Endothelial cell of umbilical vein (primary cell): Measurements from ENCODE around the gene DALRD3. TPM values are rescaled to one million over a fixed set of nuclear protein-coding genes. Genes with fewer than 3 reads are reported as not detected.

ENCODE experiments used
- BruUV-seq: library from RNA; stranded (reverse); fragments of 400-500 nt; replicated peaks from 2 replicates; lab custom pipeline; 2021; lab: Mats Ljungman, UMichigan
- CTCF ChIA-PET: fragments of 300-600, 350-600 bp; sonication (Branson Sonifier 250); formaldehyde crosslinking; loops from one replicate; lab custom pipeline; 2021; ENCODE audit warnings: antibody characterized with exemption, inconsistent platforms; lab: Charles Lee
- POLR2A ChIA-PET: fragments of 300-600, 350-600 bp; sonication (Branson Sonifier 250); formaldehyde crosslinking; loops from one replicate; lab custom pipeline; 2021; ENCODE audit warnings: antibody characterized with exemption, inconsistent platforms; lab: Charles Lee
- DNase-seq: peaks from one replicate; pipeline ENCODE4 v3.0.0-alpha.2; 2011; ENCODE audit warnings: low read depth, low spot score
- FAIRE-seq: peaks from 2 replicates; lab custom pipeline; 2011; peaks lifted over from hg19 to GRCh38; lab: Jason Lieb, UNC
- H2AFZ ChIP-seq: 2 replicates; pipeline ENCODE4 v1.6.0; 2012; ENCODE audit warnings: low read depth, low read length, control low read depth, inconsistent platforms
- H3K27ac ChIP-seq: 2 replicates; pipeline ENCODE4 v1.5.1; 2011; ENCODE audit warnings: low read depth, mild to moderate bottlenecking, control low read depth, low read length, moderate library complexity; ENCODE audit not compliant: insufficient read depth
- H3K27me3 ChIP-seq, 2 experiments: 2 replicates each; pipeline versions ENCODE4 v1.6.0 to v1.6.1; 2011; ENCODE audit warnings: low read length in 2 of 2, mixed read lengths in 1 of 2; ENCODE audit not compliant: control insufficient read depth in 2 of 2, insufficient read depth in 2 of 2
- H3K36me3 ChIP-seq, 2 experiments: 2 replicates in 1 of 2; 3 replicates in 1 of 2; pipeline ENCODE4 v1.5.1; 2011; ENCODE audit warnings: low read length in 2 of 2, mild to moderate bottlenecking in 1 of 2, moderate library complexity in 1 of 2; ENCODE audit not compliant: control insufficient read depth in 2 of 2, insufficient read depth in 2 of 2; ENCODE audit errors: extremely low read depth in 1 of 2
- H3K4me1 ChIP-seq: 3 replicates; pipeline ENCODE4 v1.5.1; 2011; ENCODE audit warnings: mild to moderate bottlenecking, low read length; ENCODE audit not compliant: control insufficient read depth, insufficient read depth; ENCODE audit errors: extremely low read depth
- H3K4me2 ChIP-seq: 2 replicates; pipeline ENCODE4 v1.6.1; 2011; ENCODE audit warnings: low read length, control low read depth, mixed read lengths; ENCODE audit not compliant: insufficient read depth
- H3K4me3 ChIP-seq, 3 experiments: fragments of 200-600 bp in 1 of 3; sonication (generic), shearing (Covaris generic) in 1 of 3; replicated peaks in 1 of 3; 2 replicates each; pipeline ENCODE4 v1.5.1; 2011 to 2016; ENCODE audit warnings: control low read depth in 3 of 3, low read length in 3 of 3, mild to moderate bottlenecking in 2 of 3, inconsistent platforms in 1 of 3, low read depth in 1 of 3, moderate library complexity in 1 of 3; ENCODE audit not compliant: insufficient read depth in 1 of 3
- H3K79me2 ChIP-seq: 2 replicates; pipeline ENCODE4 v1.6.0; 2012; ENCODE audit warnings: low read length, inconsistent platforms; ENCODE audit not compliant: control insufficient read depth, insufficient read depth
- H3K9ac ChIP-seq: replicated peaks from 2 replicates; pipeline ENCODE3; 2011; ENCODE audit warnings: low read length, control low read depth; ENCODE audit not compliant: insufficient read depth; ENCODE audit errors: extremely low read depth
- H3K9me1 ChIP-seq: replicated peaks from 3 replicates; pipeline ENCODE4 v1.6.0; 2011; ENCODE audit warnings: mild to moderate bottlenecking, low read length; ENCODE audit not compliant: control insufficient read depth, insufficient read depth; ENCODE audit errors: extremely low read depth
- H3K9me3 ChIP-seq: replicated peaks from 2 replicates; pipeline ENCODE4 v1.5.1; 2012; ENCODE audit warnings: low read length, inconsistent platforms; ENCODE audit not compliant: control insufficient read depth, insufficient read depth
- H4K20me1 ChIP-seq: replicated peaks from 2 replicates; pipeline ENCODE3; 2011; ENCODE audit warnings: mild to moderate bottlenecking, low read length; ENCODE audit not compliant: control insufficient read depth, insufficient read depth; ENCODE audit errors: extremely low read depth
- FOS ChIP-seq: IDR thresholded peaks from 2 replicates; pipeline ENCODE4 v1.6.1; 2011; ENCODE audit warnings: mild to moderate bottlenecking, low read length, moderate library complexity, borderline replicate concordance; ENCODE audit not compliant: insufficient read depth
- GATA2 ChIP-seq: IDR thresholded peaks from 2 replicates; pipeline ENCODE4 v1.7.0; 2011; ENCODE audit warnings: low read depth, mild to moderate bottlenecking, moderate library complexity, mixed read lengths, low read length; ENCODE audit not compliant: insufficient read length, insufficient read depth
- JUN ChIP-seq: IDR thresholded peaks from 2 replicates; pipeline ENCODE4 v1.6.1; 2011; ENCODE audit warnings: borderline replicate concordance, low read depth; ENCODE audit not compliant: insufficient read length, insufficient read depth
- MAX ChIP-seq: IDR thresholded peaks from 2 replicates; pipeline ENCODE4 v1.6.1; 2011; ENCODE audit not compliant: insufficient read depth, insufficient read length
- MYC ChIP-seq: IDR thresholded peaks from one replicate; pipeline ENCODE4 v1.6.1; 2011; ENCODE audit warnings: mild to moderate bottlenecking, low read depth, low read length
- POLR2A ChIP-seq: IDR thresholded peaks from 2 replicates; pipeline ENCODE4 v1.6.1; 2012; ENCODE audit warnings: low read depth, mild to moderate bottlenecking, control low read depth, low read length
- POLR2AphosphoS5 ChIP-seq: IDR thresholded peaks from 2 replicates; pipeline ENCODE4 v1.6.1; 2012; ENCODE audit warnings: low read depth, mild to moderate bottlenecking, control low read depth, low read length, moderate library complexity; ENCODE audit not compliant: insufficient read depth
- dilution Hi-C: fragments of 300-500 bp; cut with MboI; formaldehyde crosslinking; loops from one replicate; pipeline ENCODE4 v1.15.0; 2019; ENCODE audit warnings: low sequenced_read_pairs; ENCODE audit not compliant: extremely low pct_ligation_motif_present
- intact Hi-C: fragments of 100-400 bp; cut with micrococcal nuclease; formaldehyde crosslinking; loops from one replicate; pipeline ENCODE4 v1.10.0; 2022
- polyA plus RNA-seq, 4 experiments: library from polyadenylated mRNA; depleted of rRNA in 3 of 4; stranded (reverse) in 3 of 4; unstranded in 1 of 4; fragments of >200 nt; gene quantifications; 2 replicates each; pipeline versions ENCODE4 v1.2.1 to v1.2.3, GENCODE V29; 2011 to 2012; ENCODE audit warnings: missing spikeins in 1 of 4
- total RNA-seq: library from RNA; stranded (reverse); gene quantifications from 2 replicates; pipeline ENCODE4 v1.2.3, GENCODE V29; 2021

DALRD3 gene
- total and polyA plus RNA-seq, 2 donors (not counting 3 experiments of a cell fraction or from before 2014, with no cell fraction given) = 22.7 to 60.8 TPM

GRCh38 chr3:49025793-49026520 lies 7.6 kb upstream of the DALRD3 start:
- H3K9me1 ChIP-seq = no peaks in the 10 kb centered on the region
- no TSS peak for BruUV-seq
- no peak overlapping the region for H3K4me2 ChIP-seq
- no peaks in the 10 kb centered on the region for H4K20me1 ChIP-seq
- intact Hi-C loops (no loop called here), dilution Hi-C loops (no loop called here)
- H3K9me3 ChIP-seq = no peaks in the 10 kb centered on the region
- FAIRE-seq = no peak
- no peak overlapping the region for H3K9ac ChIP-seq
- no peak for TF ChIP-seq POLR2A
- no peak for TF ChIP-seq MYC
- TF ChIP-seq JUN = no peak
- no peak for TF ChIP-seq POLR2AphosphoS5
- TF ChIP-seq FOS = no peak
- no peak for TF ChIP-seq GATA2
- no peak for TF ChIP-seq MAX
- H3K36me3 ChIP-seq = peaks cover 13 to 32% of the 10 kb centered on the region in 2 experiments
- CTCF ChIA-PET = interaction anchor here (2.0 kb wide), 1 partner anchor 38 kb away, joined by 6 read pairs; no protein-coding TSS in a partner anchor
- no peak overlapping the region for H3K4me3 ChIP-seq
- H3K27me3 ChIP-seq = no peaks in the 10 kb centered on the region
- POLR2A ChIA-PET = interaction anchor here (2.4 kb wide), 1 partner anchor 19 kb away, joined by 10 read pairs; the partner anchor contains the start of gene WDR6
- peaks cover 46% of the 10 kb centered on the region for H3K79me2 ChIP-seq
- no peak overlapping the region for H3K27ac ChIP-seq
- no peak overlapping the region for H2AFZ ChIP-seq
- peaks cover 20% of the 10 kb centered on the region for H3K4me1 ChIP-seq
- DNase-seq = no peak
